Activated CD4-positive, alpha-beta T cell treated with anti-CD3 and anti-CD28 coated beads, Interleukin-2, amount 50 U/mL, for 24 hours (primary cell): ENCODE data around the gene SCGB1C1.

Experiments used
- DNase-seq, 2 donors: peaks; one replicate each; pipeline ENCODE4 v3.0.0-alpha.2; 2020; ENCODE audit warnings: low read depth in 1 of 2, low spot score in 1 of 2

SCGB1C1 gene

DNA sequence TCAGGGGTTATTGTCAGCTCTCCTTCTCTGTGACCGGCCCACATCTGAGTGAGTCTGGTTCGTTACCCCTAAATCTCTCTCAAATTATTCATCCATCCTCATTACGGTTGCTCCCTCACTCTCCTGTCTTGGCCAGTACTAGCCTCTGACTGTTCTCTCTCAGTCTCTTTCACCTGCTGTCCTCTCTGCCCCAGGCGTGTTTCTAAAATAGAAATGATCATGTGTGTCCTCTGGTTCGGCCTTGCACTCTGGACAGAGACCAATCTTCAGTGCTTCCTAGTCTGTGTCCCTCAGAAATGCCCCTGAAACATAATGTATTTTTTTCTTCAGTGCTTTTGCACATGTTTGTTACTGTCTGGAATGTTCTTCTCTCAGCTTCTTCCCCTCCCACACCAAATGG lies 48.8 kb downstream of the SCGB1C1 start:
- no peak for DNase-seq
